SJCRH30 (cell line): ENCODE data around the gene ADGRG1. TPM values are rescaled to one million over a fixed set of nuclear protein-coding genes. Genes with fewer than 3 reads are reported as not detected.

Source experiments
- DNase-seq, 2 experiments: peaks; one replicate each; pipeline ENCODE4 v3.0.0-alpha.2; 2015 to 2020
- H3K27ac ChIP-seq: fragments of 250-450 bp; sonication (Bioruptor Pico); 2 replicates; pipeline ENCODE4 v1.5.1; 2020; ENCODE audit warnings: mild to moderate bottlenecking, moderate library complexity
- H3K27me3 ChIP-seq: fragments of 250-450 bp; sonication (Bioruptor Pico); 2 replicates; pipeline ENCODE4 v1.5.1; 2020; ENCODE audit warnings: mild to moderate bottlenecking, moderate library complexity
- H3K36me3 ChIP-seq: fragments of 250-450 bp; sonication (Bioruptor Pico); 2 replicates; pipeline ENCODE4 v1.5.1; 2020; ENCODE audit warnings: mild to moderate bottlenecking, moderate library complexity
- H3K4me1 ChIP-seq: fragments of 250-450 bp; sonication (Bioruptor Pico); 2 replicates; pipeline ENCODE4 v1.5.1; 2020; ENCODE audit warnings: mild to moderate bottlenecking, moderate library complexity
- H3K4me3 ChIP-seq: fragments of 250-450 bp; sonication (Bioruptor Pico); 2 replicates; pipeline ENCODE4 v1.5.1; 2020; ENCODE audit warnings: mild to moderate bottlenecking, moderate library complexity
- H3K9me3 ChIP-seq: fragments of 250-450 bp; sonication (Bioruptor Pico); replicated peaks from 2 replicates; pipeline ENCODE4 v1.5.1; 2020; ENCODE audit warnings: mild to moderate bottlenecking, moderate library complexity
- total RNA-seq: library from RNA; depleted of rRNA; stranded (reverse); fragments of >200 nt; shearing (Covaris generic); gene quantifications from 2 replicates; pipeline ENCODE4 v1.2.3, GENCODE V29; 2014

ADGRG1 gene
- total RNA-seq, 1 experiment from 2014 or later, result 0.32 TPM

DNA sequence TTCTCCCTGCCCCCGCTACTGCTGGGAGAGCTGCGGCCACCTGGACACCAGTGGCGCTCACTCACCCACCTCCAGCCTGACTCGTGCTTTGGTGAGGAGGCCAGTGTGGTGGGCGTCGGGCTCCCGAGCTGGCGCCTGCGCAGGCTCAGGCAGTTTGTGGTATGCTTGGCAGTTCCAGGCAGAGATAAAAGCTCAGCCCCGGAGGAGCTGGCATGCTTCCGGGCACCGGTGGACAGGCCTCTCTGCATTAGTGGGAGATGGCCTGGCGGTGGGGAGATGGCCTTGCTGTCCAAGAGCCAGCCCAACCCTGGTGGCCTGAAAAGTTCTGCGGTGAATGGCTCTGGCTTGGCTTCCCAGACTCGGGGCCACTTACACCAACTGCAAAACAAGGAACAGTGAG lies 4.1 kb downstream of the ADGRG1 start:
- Histone ChIP-seq H3K9me3 (no peaks in the 10 kb centered on the region), H3K4me3 (no peak overlapping the region), H3K4me1 (peaks cover 11% of the 10 kb centered on the region), H3K27me3 (peaks cover 53% of the 10 kb centered on the region), H3K36me3 (no peaks in the 10 kb centered on the region), H3K27ac (no peak overlapping the region)
- no peak for DNase-seq

- H3K4me1 ChIP-seq, result peaks cover 5% of the 10 kb centered on the region
- no peak for DNase-seq
- H3K9me3 ChIP-seq, result no peaks in the 10 kb centered on the region
- peaks cover 50% of the 10 kb centered on the region for H3K27me3 ChIP-seq
- H3K36me3 ChIP-seq, result no peaks in the 10 kb centered on the region
- H3K27ac ChIP-seq, result no peak overlapping the region
- no peak overlapping the region for H3K4me3 ChIP-seq
These were observed 5.1 kb downstream of the ADGRG1 start for GRCh38 chr16:57633383-57634064.

GRCh38 chr16:57634171-57634570 lies 5.7 kb downstream of the ADGRG1 start:
- H3K9me3 ChIP-seq, result no peaks in the 10 kb centered on the region
- H3K4me3 ChIP-seq, result no peak overlapping the region
- H3K4me1 ChIP-seq, result peaks cover 5% of the 10 kb centered on the region
- no peaks in the 10 kb centered on the region for H3K36me3 ChIP-seq
- H3K27me3 ChIP-seq, result peaks cover 57% of the 10 kb centered on the region
- DNase-seq, result peak; percentile 31 to 40
- no peak overlapping the region for H3K27ac ChIP-seq

DNA sequence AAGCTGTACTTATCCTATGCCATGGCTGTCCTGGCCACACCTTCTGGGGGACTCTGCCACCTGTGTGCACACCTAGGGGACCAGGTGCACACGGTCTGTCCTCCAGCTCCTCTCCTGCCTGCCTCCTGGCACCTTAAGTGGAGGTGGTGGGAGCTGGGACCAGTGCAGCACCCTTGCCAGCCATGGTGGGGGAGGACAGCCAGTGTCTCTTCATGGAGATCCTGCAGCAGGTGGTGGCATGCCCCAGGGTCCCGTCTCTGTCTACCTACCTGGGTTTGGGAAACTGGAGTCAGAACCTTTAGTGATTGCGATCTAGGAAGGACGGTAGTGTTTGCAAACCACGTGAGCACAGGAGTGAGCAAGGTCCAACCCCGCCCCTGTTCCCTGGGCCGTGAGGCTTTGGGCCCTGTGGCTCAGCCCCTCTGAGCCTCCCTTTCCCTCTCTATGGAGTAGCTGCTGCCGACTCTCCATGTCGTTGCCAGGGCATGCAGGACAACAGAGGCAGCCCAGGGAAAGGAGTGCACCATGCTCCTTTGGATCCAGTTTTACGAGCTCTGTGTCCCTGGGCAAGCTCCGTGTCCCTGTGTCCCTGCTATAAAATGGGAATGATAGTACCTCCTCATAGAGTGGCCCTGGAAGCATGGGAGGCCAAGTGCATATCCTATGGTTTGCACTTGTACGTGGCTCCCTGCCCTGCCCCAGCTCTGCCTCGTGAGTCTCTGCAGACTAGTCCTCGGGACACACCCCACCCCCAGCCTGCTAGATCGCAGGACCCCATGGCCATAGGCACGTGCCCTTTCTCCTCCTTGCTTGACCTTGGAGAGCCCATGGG lies 7.1 kb downstream of the ADGRG1 start:
- Histone ChIP-seq H3K4me1 (peaks cover 5% of the 10 kb centered on the region), H3K27ac (no peak overlapping the region), H3K4me3 (no peak overlapping the region), H3K9me3 (no peaks in the 10 kb centered on the region), H3K36me3 (no peaks in the 10 kb centered on the region), H3K27me3 (peaks cover 64% of the 10 kb centered on the region)
- DNase-seq, result no peak

GRCh38 chr16:57636184-57636583 lies 7.8 kb downstream of the ADGRG1 start:
- H3K4me3 ChIP-seq, result no peak overlapping the region
- H3K4me1 ChIP-seq, result peaks cover 5% of the 10 kb centered on the region
- H3K27me3 ChIP-seq, result peaks cover 64% of the 10 kb centered on the region
- no peaks in the 10 kb centered on the region for H3K9me3 ChIP-seq
- H3K36me3 ChIP-seq, result no peaks in the 10 kb centered on the region
- no peak for DNase-seq
- H3K27ac ChIP-seq, result no peak overlapping the region

DNA sequence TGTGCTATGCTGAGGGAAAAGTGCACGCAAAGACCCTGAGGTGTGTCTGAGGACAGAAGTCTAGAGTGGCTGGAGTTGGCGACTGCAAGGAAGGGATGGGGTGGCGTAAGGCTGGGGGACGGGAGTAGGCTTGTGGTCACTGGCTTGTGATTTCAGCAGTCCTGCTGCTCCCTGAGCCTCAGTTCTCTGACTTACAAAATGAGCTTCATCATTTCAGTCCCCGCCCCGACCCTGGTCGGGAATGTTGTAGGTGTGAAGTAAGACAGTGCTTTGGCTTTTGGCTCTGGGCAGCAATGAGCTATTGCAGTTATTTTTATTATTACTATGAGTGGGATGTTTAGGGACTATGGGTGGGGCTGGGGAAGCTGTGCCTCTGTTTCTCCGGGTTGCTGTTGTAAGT lies 8.6 kb downstream of the ADGRG1 start:
- no peak for DNase-seq
- Histone ChIP-seq H3K4me1 (peaks cover 5% of the 10 kb centered on the region), H3K4me3 (no peak overlapping the region), H3K36me3 (no peaks in the 10 kb centered on the region), H3K9me3 (no peaks in the 10 kb centered on the region), H3K27me3 (peaks cover 60% of the 10 kb centered on the region), H3K27ac (no peak overlapping the region)

DNA sequence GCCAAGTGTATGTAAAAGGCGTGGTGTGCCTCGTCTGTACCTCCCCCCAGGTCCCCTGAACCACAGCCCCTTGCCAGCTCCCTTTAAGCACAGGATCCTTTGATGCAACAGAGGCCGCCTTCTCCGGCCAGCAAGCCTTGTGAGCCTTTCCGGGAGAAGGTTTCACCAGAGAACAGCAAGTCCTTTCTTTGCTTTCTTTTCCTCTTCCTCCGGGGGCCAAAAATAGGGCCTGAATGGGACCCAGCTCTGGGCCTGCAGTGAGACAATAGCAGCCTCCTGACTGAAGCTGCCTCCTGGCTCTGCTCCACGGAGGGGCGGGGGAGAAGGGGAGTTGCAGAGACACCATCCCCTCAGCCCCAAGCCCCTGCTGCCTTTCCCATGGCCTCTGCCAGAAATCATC lies 9.0 kb downstream of the ADGRG1 start:
- Histone ChIP-seq H3K4me1 (peaks cover 5% of the 10 kb centered on the region), H3K27me3 (peaks cover 56% of the 10 kb centered on the region), H3K27ac (no peak overlapping the region), H3K36me3 (no peaks in the 10 kb centered on the region), H3K4me3 (no peak overlapping the region), H3K9me3 (no peaks in the 10 kb centered on the region)
- DNase-seq, result no peak

DNA sequence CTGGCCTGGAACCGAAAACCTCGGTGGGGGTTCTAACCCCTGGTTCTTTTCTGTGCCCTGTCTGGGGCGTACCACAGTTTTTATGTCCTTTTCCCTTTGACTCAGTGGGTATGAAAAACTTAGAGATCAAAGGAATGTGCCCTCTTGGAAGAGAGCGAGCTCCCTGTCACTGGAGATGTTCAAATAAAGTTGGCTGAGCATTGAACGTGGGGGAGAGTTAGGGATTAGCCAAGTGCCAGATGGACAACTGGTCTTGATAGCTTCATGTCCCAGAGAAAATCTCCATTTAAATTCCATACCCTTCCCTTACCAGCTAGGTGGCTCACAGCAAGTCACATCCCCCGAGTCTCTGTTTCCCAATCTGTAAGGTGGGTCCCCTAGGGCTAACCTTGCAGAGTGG lies 9.5 kb downstream of the ADGRG1 start:
- DNase-seq, result no peak
- Histone ChIP-seq H3K36me3 (no peaks in the 10 kb centered on the region), H3K4me3 (no peak overlapping the region), H3K9me3 (no peaks in the 10 kb centered on the region), H3K27me3 (peaks cover 55% of the 10 kb centered on the region), H3K27ac (no peak overlapping the region), H3K4me1 (peaks cover 5% of the 10 kb centered on the region)

DNA sequence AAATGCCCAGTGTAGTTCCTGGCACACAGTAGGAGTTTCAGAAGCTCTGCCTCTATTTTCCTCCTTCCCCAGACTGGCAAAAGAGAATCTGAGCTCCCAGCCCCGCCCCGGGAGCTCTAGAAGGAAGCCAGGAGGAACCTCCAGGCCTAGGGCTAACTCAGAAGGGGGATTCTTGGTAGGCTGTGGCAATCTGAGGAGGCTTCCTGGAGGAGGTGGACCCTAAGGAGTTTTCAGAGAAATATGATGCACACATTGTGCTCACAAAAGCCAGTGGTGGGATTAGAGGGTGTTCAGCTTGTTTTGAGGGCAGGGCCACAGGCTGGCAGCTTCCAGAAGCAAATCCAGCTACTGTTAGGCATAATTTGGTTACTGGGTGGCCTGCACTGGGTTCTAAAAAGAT lies 10.0 kb downstream of the ADGRG1 start:
- Histone ChIP-seq H3K27ac (no peak overlapping the region), H3K4me3 (no peak overlapping the region), H3K27me3 (peaks cover 55% of the 10 kb centered on the region), H3K4me1 (peaks cover 5% of the 10 kb centered on the region), H3K36me3 (no peaks in the 10 kb centered on the region), H3K9me3 (no peaks in the 10 kb centered on the region)
- DNase-seq, result no peak

DNA sequence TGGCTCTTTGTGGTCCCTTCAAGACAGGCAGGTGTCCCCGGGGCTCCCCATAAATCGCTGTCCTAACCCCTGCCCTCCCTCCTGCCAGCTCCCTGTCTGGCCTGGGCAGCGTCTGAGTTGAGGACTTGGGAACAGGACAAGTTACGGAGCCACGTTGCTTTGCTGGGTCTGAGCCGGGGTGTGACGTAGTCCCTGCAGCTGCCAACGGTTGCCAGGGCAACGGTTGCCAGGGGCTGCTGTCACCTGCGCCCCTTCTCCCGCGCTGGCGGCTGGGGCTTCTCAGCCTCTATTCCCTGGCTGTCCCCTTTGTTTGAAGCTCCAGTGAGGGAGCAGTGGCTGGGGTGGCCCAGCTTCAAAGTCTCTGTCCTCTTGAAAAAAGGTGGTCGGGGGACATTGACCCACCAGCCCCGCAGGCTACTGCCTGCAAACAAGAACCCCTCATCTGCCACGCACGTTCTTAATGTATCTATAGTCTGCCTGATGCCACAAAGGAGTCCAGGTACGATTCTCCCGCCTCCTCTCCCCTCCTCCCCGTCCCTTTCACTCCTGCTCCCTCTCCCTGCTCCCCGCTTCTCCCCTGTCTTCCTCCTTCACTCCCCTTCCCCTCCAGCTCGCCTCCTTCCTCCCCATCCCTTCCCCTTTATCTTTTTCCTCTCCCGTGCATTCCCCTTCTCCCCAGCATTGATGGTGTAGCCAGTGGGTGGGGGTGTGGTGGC lies 10.9 kb downstream of the ADGRG1 start:
- Histone ChIP-seq H3K4me1 (peaks cover 1% of the 10 kb centered on the region), H3K36me3 (no peaks in the 10 kb centered on the region), H3K4me3 (no peak overlapping the region), H3K9me3 (no peaks in the 10 kb centered on the region), H3K27me3 (peaks cover 49% of the 10 kb centered on the region), H3K27ac (no peak overlapping the region)
- peak; percentile 78 to 83 for DNase-seq

DNA sequence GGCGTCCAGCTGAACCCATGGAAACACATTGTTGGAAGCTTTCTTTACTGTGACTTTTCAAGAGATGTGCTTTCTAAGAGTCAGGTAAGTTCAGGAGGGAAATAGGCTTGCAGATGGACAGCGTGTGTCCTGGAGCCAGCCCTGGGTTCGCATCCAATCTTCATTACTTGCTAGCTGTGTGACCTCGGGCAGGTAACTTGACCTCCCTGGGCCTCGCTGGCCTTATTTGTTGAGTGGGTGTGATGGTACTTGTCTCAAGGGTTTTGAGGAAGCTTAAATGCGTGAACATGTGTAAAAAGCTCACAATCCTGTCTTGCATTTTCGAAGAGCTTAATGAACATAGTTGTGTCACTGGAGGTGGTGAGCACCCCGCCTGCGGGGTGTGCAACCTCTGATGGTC lies 11.8 kb downstream of the ADGRG1 start:
- Histone ChIP-seq H3K27ac (no peak overlapping the region), H3K9me3 (no peaks in the 10 kb centered on the region), H3K27me3 (peaks cover 44% of the 10 kb centered on the region), H3K4me3 (no peak overlapping the region), H3K4me1 (no peaks in the 10 kb centered on the region), H3K36me3 (no peaks in the 10 kb centered on the region)
- no peak for DNase-seq

DNA sequence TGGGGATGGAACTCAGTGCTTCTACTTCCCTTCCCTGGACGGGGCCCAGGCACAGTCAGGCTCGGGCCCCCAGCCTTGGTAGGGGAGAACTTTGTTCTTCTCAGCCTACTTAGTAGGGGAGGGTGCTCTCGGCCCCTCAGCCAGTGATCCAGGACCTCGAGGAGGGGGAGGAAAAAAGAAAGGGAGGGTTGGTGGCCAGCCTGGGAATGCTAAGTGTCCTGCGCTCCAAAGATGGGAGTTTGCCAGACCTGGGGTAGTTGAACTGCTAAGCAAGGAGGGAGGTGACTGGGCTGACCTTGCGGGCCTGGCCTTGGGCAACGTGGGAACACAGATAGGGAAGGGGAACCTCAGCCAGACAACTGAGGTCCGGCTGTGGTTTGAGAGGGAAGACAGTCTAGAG lies 12.2 kb downstream of the ADGRG1 start:
- DNase-seq, result no peak
- H3K27me3 ChIP-seq, result peaks cover 42% of the 10 kb centered on the region
- no peaks in the 10 kb centered on the region for H3K36me3 ChIP-seq
- H3K4me1 ChIP-seq, result no peaks in the 10 kb centered on the region
- no peak overlapping the region for H3K27ac ChIP-seq
- H3K9me3 ChIP-seq, result no peaks in the 10 kb centered on the region
- no peak overlapping the region for H3K4me3 ChIP-seq

GRCh38 chr16:57642160-57643135 lies 14.0 kb downstream of the ADGRG1 start:
- Histone ChIP-seq H3K4me1 (no peaks in the 10 kb centered on the region), H3K4me3 (no peak overlapping the region), H3K36me3 (no peaks in the 10 kb centered on the region), H3K27ac (no peak overlapping the region), H3K9me3 (no peaks in the 10 kb centered on the region), H3K27me3 (peaks cover 32% of the 10 kb centered on the region)
- DNase-seq, result no peak

- no peaks in the 10 kb centered on the region for H3K9me3 ChIP-seq
- no peak for DNase-seq
- H3K4me1 ChIP-seq, result no peaks in the 10 kb centered on the region
- H3K27ac ChIP-seq, result no peak overlapping the region
- H3K36me3 ChIP-seq, result no peaks in the 10 kb centered on the region
- peaks cover 28% of the 10 kb centered on the region for H3K27me3 ChIP-seq
- H3K4me3 ChIP-seq, result no peak overlapping the region
These were observed 14.9 kb downstream of the ADGRG1 start for GRCh38 chr16:57643147-57643874.
